ENCODE data around the gene ZDHHC3.
A peak's percentile ranks its signal among the peaks of the same experiment; 100 is the strongest.

Gene ZDHHC3, protein sequence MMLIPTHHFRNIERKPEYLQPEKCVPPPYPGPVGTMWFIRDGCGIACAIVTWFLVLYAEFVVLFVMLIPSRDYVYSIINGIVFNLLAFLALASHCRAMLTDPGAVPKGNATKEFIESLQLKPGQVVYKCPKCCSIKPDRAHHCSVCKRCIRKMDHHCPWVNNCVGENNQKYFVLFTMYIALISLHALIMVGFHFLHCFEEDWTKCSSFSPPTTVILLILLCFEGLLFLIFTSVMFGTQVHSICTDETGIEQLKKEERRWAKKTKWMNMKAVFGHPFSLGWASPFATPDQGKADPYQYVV

DNA sequence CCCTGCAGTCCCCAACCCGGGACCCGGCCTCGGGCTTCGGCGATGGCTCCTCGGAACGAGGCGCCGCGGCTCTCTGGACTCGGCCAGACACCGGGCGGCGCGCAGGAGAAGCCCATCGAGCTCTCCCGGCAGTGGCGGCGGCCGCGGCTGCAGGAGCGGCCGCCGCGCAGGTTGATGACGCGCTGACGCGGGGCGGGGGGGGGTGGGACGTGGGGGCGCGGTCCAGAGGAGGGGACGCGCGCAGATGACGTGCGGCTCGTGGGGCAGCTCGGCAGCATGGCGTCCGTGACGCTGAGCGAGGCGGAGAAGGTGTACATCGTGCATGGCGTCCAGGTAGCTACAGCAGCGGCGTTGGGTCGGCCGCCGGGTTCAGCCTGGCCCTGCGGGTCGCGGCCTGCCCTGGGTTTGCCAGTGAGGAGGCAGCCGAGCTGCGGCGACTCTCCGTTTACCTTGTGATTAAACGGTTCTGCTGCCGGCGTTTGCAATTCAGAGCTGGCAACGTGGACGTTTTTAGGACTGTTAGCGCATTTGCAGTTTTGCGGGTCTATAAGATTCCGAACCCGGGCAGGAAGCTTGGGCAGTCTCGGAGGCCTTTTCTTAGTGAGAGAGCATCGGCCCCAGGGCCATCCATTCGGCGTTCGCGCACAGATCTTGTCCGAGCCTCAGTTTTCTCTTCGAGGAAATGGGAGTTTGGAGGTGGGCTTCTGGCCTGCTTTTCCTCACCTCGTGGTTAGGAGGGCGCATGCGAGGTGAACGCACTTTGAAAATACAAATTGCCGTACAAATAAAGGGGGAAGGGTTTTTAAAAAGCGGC lies at the start of gene ZDHHC3, which contains the start of gene EXOSC7:
ZDHHC3 (minus strand) TSS at position 173 of the 814 bp plus-strand sequence. CDS start 16,738 bp downstream, outside the sequence.
EXOSC7 (plus strand) TSS at position 243 of the 814 bp plus-strand sequence; CDS start at position 277, 34 bp downstream.
- peak; percentile 78 to 82 for DNase-seq (ENCODE audit: low read depth in 2 of 2)

DNA sequence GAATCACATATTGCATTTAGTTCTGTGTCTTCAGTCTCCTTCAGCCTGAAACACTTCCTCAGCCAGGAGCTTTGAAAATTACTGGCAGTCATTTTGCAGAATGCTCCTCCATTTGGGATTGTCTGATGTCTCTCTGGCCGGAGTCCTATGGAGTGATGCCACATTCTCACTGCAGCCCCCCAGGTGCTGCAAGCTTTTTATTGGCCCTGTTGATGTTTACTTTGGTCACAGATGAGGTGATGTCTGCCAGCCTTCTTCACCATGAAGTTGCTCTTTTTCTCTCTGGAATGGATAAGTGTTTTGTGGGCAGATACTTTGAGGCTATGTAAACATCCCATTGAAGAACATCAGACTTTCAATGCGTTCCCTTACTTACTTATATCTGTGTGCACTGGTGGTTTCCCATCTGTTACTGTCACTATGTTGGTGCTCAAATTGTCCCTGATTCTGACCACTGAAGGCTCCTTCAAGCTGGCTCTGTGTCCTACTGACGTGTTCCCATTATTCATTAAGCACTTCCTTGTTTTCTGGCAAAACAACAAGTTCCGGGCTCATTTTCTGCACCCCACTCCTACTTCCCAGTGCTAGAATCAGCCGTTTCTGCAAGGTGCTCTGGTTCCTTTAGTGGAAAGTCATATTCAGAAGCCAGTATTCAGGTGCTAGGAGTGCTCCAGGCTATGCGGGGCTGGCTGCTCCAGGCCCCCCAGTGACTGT lies 48.7 kb upstream of the ZDHHC3 start:
- DNase-seq (ENCODE audit: low read depth in 2 of 2), result no peak

GRCh38 chr3:45023675-45024074 lies 47.7 kb upstream of the ZDHHC3 start:
- no peak for DNase-seq (ENCODE audit: low read depth in 2 of 2)

DNA sequence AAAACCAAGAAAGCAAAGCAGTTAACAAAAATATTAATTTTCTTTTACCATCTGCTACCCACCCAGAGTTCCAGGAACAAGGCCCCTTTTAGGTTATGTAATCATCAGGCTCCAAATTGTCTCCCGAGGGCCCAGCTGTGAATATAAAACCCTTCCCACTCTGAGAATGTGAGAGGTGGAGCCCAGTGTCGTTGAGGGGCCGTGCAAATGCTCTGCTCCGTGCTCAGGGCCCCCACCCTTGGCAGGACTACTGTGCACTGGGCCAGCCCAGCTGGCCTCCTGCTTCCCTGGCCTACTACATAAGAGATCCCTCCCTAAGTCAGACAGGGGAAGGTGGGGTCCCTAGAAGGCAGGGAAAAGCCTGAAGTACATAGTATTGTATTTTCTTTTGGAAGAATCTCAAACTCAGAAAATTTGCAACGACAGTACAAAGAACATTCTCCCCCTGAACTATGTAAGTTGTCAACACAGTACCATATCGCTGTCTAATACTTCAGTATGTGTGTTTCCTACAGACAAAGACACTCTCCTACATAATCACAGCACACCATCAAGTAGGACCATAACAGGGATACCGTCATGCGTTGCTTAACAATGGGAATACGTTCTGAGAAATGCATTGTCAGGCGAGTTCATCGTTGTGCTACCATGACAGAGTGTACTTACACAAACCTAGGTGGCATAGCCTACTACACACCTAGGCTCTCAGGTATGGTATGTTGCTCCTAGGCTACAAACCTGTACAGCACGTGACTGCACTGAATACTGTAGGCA lies 45.7 kb upstream of the ZDHHC3 start:
- DNase-seq (ENCODE audit: low read depth in 2 of 2), result no peak

GRCh38 chr3:45020534-45020933 lies 44.6 kb upstream of the ZDHHC3 start:
- no peak for DNase-seq (ENCODE audit: low read depth in 2 of 2)

DNA sequence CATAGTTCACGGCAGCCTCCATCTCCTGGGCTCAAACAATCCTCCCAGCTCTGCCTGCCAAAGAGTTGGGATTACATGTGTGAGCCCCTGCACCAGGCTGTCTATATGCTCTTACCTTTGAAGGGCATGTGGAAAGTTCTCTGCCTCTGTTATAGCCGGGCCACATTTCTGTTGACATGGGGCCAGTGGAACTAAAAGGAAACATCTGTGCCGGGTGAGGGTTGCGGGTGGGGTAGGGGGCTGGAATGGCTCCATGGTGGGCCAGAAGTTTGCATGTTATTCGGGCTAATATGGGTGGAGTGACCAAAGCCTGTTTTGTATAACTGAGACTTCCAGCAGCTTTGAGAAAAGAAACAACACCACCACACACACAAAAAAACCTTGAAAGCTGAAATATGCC lies 41.8 kb upstream of the ZDHHC3 start:
- no peak for DNase-seq (ENCODE audit: low read depth in 2 of 2)

DNA sequence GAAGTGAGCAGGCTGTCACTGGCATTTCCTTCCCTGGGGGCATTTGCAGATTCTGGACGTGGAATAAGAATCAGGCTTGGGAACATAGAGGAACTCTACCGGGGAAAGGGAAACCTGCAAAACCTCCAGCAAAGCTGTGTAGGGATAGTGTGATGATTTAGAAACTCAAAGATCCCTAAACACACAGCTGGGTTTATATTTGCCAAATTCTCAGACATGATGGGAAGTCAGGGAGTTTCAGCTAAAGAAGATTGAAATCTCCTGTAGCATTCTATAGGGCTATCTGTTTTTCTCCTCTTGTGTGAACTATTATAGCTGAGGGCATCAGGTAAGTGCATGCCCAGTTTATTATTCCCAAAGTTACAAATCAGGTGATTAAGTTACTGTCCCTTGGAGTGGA lies 40.9 kb upstream of the ZDHHC3 start:
- DNase-seq (ENCODE audit: low read depth in 2 of 2), result no peak

DNA sequence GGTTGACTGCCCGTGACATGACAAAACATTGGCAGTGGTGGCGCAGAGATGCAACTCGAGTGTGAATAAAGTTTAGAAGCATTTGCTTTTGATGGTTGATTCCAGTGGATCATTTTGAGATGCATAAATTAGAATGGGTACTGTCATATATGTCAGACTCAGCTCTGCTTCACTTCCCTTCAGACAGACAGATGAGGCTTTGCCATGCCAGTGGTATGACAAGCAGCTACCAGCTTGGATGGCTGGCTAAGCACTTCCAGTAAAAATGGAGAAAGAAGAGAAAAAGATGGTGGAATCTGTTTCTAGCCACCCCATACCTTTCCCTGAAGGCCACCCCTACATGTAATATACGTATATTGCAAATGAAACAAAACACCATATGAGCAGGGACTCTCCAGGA lies 36.6 kb upstream of the ZDHHC3 start:
- no peak for DNase-seq (ENCODE audit: low read depth in 2 of 2)

DNA sequence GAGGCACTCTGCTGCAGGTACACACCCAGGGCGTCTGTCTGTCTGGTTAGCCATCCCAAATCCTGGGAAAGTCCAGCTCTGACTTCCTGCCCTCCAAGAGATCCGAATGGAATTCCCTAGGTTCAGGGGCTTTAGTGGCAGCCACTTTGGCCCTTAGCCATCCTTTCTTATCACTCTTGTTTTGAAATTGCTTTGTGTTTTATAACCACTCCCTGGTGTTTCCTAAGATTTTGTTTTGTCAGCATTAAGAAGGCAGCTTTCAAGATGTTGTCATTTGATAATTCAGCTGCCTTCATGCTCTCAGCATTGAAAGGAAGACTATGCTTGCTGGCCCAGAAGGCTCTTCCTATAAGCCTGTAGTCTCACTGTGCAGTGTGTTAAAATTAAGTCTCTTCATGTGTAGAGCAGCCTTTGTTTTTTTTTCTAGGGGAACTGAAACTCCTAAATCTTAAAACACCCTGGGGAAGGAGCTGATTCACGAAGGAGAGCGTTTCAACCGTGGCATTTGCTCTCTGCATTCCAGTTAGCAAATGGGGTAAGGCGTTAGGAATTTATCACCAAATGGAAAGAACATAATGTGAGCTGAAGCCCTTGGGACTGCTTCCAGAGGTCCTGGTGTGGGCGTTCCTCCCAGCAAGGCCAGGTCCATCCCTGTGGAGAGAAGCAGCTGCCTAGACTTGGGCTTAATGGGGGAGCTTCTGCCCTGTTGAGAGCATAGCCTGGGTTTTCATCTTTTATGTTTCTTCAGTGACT lies 36.0 kb upstream of the ZDHHC3 start:
- no peak for DNase-seq (ENCODE audit: low read depth in 2 of 2)

- no peak for DNase-seq (ENCODE audit: low read depth in 2 of 2)
Observed at GRCh38 chr3:45010811-45011333, 34.9 kb upstream of the ZDHHC3 start.

DNA sequence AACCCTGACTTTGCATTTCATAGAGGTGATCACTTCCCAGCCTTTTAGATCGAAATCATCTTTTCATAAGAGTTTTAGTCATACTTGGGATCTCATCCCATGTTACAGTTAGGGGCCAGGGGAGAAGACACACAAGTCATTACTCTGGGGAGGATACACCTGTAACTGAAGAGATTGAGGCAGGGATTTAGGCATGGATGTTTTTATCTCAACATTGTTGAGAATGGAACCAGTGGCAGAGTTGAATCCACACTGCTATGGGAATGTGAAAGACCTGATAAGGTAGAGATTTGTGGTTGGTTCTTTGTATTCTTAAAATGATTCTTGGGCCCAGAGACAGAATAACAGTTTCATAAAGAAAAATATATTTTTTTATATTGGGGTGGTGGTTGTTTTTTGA lies 33.9 kb upstream of the ZDHHC3 start:
- DNase-seq (ENCODE audit: low read depth in 2 of 2), result no peak

DNA sequence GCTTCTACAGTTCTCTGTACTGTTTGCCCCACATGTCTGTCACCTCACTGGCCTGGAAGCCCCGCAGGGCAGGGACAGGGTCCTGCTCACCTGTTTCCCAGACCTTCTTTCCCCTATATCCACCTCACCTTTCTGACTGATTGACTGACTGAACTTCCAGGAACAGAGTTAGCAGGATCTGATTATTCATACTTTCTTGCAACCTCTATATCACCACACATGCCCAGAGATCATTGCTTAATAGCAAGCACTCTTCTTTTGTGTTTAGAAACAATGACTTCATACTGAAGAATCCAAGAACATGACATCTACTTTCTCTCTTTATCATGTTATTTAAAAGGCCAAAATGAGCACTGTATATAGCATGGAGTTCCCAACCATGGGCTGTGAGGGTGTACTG lies 32.1 kb upstream of the ZDHHC3 start:
- DNase-seq (ENCODE audit: low read depth in 2 of 2), result no peak

- DNase-seq (ENCODE audit: low read depth in 2 of 2), result no peak
Observed at GRCh38 chr3:45007091-45007490, 31.1 kb upstream of the ZDHHC3 start.

GRCh38 chr3:45003859-45004258 lies 27.9 kb upstream of the ZDHHC3 start:
- no peak for DNase-seq (ENCODE audit: low read depth in 2 of 2)

DNA sequence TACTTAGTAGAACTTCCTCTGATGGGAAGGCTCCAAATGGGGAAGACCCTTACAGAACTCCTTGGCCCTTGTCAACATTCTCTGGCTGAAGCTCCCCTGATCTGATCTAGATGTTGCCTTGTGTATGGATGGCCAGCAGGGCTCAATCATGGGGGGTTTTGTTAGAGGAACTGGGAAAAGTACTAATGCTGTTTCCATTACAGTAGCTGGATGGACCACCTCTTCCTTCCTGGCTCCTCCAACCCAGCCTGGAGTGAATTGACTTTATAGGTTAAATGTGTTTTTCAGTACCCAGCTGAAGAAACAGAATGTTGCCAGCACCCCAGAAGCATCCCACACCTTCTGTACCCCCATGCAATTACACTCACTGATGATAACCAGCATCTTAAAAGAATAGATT lies 27.4 kb upstream of the ZDHHC3 start:
- DNase-seq (ENCODE audit: low read depth in 2 of 2), result no peak

GRCh38 chr3:45002720-45003119 lies 26.7 kb upstream of the ZDHHC3 start:
- DNase-seq (ENCODE audit: low read depth in 2 of 2), result no peak

- no peak for DNase-seq (ENCODE audit: low read depth in 2 of 2)
Observed at GRCh38 chr3:45002139-45002660, 26.2 kb upstream of the ZDHHC3 start.

- no peak for DNase-seq (ENCODE audit: low read depth in 2 of 2)
Observed at GRCh38 chr3:45001738-45002137, 25.8 kb upstream of the ZDHHC3 start.

DNA sequence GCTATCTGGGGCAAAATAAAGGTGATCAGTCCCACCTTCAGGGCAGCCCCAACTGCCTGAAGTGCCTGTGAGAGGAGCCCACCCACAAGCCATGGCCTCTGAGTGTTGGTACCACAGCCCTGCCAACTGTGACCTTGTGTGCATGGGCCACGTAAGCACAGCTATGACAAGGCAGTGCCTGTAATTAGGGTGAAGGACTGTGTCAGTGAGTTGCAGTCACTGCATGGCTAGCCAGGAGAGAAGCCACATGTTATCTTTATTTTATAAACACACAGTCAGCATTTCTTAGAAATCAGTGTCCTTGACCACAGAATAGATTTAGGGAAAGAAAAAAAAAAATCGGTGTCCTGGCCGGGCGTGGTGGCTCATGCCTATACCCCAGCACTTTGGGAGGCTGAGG lies 24.8 kb upstream of the ZDHHC3 start:
- no peak for DNase-seq (ENCODE audit: low read depth in 2 of 2)

DNA sequence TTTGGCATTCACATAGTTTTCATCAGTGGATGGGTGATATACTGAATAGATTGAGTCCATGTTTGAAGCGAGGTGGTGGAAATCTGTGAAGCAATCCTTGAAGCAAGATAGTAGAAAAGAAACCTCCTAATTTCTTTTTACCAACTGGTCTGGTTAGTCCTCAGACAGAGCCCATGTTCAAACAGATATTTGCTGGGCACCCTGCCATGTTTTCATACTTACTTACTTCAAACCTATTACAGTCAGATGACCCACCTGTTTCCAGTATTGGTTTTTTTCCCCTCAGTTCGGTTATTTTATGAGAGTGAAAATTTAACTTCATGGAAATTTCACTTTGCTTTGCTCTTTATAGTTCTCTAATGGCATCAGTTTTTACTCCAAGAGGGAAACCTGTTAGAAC lies 23.8 kb upstream of the ZDHHC3 start:
- no peak for DNase-seq (ENCODE audit: low read depth in 2 of 2)
